Measurements from ENCODE around the gene PIGC.
A peak's percentile ranks its signal among the peaks of the same experiment; 100 is the strongest.

PIGC gene

DNA sequence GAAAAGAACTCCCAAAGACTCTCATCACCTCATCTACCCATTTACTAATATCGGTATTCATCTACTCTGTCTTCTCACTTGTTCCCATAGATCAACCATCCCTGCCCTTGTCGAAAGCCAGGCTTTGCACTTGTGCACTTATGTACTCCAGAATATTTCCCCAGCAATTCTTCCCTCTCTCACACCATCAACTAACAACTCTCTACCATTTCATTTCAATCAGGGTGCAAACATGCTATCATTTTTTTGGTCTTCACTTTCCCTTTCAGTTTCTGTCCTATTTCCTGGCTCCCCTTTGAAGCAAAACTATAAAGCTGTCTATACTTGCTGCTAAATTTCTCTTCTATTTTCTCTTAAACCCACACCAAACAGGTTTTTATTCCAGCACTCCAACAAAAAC, 16.7 kb downstream of the PIGC start:
- DNase-seq, result no peak

DNA sequence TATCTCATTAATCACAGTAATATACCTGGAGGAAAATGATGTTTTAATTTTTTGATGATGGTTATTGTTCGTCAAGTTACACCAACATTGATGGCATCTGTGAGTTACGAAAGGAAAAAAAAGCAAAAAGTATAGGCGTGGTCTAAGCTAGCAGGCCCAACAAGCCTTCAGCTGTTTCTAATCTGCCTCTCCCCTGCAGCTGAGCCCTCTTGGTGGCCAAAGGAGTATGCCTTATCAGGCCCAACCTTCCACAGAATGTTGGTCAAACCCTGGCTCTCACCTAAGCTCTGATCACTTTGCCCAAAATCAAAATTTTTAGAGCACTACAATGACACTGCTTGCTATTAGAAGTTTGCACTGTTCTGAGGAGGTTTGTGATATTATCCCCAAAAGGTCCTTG, 18.5 kb downstream of the PIGC start:
- no peak for DNase-seq

DNA sequence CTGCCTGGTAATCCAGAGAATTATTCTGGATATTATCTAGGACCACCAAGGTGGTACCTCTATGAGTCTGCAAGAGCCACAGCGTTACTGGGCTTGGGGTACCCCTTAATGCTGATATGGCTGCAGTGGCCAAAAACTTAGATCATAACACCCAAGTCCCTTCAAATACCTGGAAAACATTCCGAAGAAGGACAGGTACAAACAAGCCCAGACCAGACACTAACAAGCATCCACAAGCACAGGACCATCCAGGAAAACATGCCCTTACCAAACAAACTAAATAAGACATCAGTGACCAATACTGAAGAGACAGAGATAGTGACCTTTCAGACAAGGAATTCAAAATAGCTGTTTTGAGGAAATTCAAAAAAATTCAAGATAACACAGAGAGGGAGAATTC, 20.5 kb downstream of the PIGC start:
- no peak for DNase-seq

DNA sequence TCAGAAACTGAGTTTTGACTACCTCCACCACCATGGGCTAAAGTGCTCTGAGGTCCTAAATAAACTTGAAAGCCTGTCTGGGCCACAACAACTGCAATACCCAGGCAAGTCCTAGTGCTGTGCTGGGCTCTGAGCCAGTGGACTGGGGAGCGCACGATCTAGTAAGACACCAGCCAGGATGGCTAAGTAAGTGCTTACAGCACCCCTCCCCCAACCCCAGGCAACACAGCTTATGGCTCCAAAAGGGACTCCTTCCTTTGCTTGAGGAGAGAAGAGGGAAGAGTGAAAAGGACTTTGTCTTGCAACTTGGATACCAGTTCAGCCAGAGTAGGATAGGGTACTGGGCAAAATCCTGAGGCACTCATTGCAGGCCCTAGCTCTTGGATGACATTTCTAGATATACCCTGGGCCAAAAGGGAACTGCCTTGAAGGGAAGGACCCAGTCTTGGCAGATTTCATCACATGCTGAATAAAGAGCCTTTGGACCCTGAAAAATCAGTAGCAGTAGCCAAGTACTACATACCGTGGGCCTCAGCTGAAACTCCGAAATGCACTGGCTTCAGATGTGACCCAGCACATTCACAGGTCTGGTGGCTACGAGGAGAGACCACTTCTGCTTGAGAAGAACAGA, 21.8 kb downstream of the PIGC start:
- no peak for DNase-seq

- DNase-seq, result no peak
Observed at GRCh38 chr1:172420385-172420784, 23.5 kb downstream of the PIGC start, which contains the start of gene C1orf105. C1orf105 (plus strand) TSS chr1:172420685; CDS start chr1:172420886, 201 bp downstream.

DNA sequence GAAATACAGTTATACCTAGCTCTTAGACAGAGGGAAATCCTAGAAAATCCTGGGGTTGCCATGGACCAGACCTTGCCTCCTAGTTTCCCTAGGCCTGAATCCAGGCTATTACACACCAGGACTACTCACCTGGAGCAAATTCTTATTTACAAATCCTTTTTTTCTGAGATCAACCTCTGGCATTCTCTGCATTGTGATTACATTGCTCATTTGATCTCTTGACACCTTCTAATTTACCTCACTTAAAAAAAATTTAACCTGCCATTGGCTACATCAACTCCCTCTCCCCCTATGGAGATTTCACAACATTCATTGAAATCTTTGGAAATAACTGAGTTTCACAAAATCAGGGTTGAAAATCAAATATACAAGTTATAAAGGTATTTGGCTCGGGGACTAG, 26.3 kb downstream of the PIGC start:
- DNase-seq, result no peak

- DNase-seq, result no peak
Observed at GRCh38 chr1:172416496-172417035, 27.3 kb downstream of the PIGC start.

- DNase-seq, result no peak
Observed at GRCh38 chr1:172414331-172414730, 29.5 kb downstream of the PIGC start.

DNA sequence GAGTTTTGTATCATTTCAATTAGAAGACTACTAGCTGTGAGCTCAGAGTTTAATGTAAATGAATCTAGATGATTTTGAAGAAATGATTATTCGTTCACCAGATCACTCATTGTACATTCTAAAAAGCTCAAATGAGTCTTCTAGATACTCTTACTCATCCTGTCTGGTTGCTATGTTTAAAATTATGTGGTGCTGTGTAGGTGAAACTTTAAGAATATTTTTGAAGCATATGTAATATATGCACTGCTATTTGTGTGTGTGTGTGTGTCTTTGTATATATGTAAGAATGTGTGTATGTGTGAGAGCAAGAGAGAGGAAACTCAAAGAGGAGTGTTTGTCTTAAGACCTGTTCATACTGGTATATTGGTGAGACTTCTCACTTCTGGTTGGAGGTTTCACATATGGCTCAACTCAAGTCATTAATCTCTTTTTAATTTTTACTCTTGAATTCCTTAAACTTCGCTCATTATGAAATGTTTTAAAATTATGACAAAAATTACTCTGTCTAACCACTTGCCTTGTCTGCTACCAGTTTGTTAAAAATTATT, 32.0 kb downstream of the PIGC start:
- DNase-seq, result no peak

- no peak for DNase-seq
Observed at GRCh38 chr1:172410027-172410426, 33.8 kb downstream of the PIGC start.

DNA sequence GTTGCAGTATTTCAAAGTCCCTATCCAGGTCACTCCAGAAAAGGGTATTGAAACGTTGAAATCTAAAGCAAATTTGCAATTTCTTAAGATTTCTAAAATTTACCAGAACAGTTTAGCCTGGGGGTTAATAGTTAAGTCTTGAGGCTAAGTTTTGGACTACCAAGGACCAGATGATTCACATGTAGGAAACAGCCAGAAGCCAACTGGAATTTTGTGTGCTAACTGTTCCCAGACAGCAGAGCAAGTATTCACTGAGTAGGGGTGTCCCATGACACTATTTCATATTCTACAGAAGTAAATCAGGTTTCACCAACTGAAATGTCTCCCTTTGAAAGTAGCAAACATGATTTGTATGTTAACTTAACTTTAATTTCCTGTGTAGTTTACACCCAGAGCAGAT, 34.9 kb downstream of the PIGC start:
- no peak for DNase-seq

DNA sequence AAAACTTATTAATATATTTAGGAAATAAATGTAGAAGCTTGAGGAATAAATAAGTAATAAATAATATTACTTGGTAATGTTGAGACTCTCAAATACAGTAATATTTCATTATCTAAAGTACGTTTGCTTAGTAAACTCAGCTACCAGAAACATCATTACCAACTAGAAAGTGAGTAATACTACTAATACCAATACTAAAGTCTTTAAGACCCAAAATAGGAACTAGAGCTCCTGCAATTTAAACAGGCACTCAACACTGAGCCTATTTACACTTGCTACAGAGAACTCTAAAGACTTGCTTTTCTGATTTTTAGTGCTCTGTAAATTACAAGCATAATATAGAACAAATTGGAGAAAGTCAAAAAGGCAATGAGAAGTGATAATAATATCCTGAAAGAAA, 36.9 kb downstream of the PIGC start:
- no peak for DNase-seq

DNA sequence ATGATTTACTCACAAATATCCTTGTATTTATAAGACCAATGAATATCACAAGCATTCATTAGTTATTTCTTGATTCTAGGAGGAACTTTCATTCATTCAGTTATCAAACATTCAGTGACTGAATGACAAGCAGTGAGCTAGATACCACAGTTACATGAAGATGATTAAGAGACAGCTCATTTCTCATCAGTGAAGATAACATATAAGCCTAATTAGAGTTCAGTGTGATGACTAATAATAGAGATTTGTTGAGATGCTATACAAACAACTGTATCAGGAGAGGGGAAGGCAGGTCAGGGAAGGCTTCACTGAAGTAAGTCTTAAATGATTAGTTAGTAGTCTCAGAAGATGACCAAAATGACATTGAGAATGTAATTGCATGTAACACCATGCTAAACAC, 38.0 kb downstream of the PIGC start:
- DNase-seq, result no peak

GRCh38 chr1:172404121-172404520, 39.7 kb downstream of the PIGC start:
- DNase-seq, result no peak

- DNase-seq, result no peak
Observed at GRCh38 chr1:172402878-172403569, 40.8 kb downstream of the PIGC start.

DNA sequence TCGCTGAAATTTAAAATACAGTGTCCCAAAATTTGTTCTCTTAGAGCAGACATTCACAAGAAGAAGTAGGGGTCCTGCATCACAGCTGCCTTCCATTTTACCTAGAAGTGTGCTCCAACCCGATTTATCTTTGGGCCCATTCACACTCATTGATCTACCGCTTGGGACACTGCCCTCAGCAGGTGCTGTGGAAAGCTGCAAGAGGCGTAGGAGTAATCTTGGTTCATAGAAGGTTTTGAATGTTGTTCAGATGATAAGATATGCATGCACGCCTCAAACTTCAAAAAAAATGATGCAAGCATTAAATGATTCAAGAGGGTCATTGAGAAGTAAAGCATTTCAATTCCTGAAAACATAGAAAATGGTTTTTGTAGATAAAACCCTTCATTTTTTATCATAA, 42.0 kb downstream of the PIGC start:
- DNase-seq, result no peak

DNA sequence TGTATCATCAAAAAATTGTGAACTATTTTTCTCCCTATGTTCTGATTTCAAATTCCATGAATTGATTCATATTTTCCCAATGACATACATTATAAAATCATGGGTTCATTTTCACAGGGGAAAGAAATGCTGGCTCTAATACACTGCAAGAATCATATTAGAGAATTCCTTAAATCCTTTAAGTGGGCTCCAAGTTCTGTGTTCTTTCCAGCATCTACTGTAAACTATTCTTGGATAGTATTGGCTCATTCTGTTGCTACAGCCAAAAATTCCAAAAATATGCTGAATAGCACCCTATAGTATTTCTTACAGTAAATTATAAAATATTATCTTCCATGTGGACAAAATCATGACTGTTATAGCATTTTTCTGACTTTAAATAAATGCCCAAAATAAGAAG, 42.4 kb downstream of the PIGC start:
- no peak for DNase-seq

- DNase-seq, result no peak
Observed at GRCh38 chr1:172400722-172401105, 43.2 kb downstream of the PIGC start.

- DNase-seq, result no peak
Observed at GRCh38 chr1:172399756-172400721, 43.8 kb downstream of the PIGC start.

DNA sequence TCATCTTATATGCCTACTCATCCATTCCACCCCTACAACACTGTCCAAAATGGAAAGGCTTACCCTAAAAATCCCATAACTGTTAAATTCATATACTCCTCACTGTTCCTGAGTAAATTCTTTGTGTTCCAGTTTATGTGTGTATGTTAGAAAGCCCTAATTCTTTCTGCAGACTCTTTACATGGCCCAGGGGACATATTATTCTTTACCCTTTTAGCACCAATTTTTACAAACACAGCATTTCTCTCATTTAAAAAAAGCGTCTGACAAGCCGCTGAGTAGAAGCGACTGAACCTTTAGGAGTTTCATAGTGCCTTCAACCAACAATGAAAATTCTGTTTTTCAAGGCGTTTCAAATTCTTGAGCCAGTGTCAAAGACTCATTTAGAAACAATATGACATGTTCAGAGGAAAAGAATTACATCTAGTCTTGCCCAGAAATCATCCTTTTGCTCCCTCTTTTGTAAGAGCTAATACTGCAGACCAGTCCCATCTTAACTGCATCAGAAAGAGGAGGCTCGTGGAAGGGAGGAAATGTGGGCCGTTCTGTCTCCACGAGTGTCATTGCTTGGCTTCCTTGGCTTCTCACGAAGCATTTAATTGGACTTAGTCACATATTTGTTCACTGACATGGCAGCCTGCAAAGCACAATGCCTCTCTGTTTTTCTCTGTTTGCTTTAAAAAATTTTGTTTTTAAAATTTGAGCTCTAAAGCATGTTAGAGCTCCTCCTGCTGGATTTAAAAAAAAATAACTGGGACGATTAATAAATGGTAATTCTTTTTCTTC, 44.7 kb downstream of the PIGC start:
- DNase-seq, result peak; percentile 45

GRCh38 chr1:172398193-172398592, 45.7 kb downstream of the PIGC start:
- DNase-seq, result no peak

DNA sequence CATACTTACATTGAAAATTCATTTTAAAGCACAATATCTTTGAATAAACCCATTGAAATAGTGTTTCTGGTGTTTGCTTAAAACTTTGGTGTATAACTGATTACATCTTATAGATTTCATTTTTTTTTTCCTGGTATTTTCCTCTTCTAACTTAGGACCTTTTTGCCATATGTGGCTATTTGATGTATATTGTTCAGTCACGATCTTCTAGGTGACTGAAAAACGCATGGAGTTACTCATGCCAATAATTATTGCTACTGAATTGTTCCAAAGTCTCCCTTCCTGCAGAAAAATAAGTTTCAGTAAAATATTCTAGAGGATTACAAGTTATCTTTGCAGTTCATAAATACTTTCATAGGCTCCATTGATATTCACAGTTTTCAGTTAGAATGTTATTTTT, 46.2 kb downstream of the PIGC start:
- no peak for DNase-seq

Data from NCI-H1694 (cell line).